Adrenal gland (tissue), 5 donors: ENCODE data around the gene C1orf116.

Experiments used
- CTCF ChIP-seq, 6 experiments: fragments of 450-650 bp in 4 of 6; fragments of 200-600 bp in 2 of 6; sonication (generic) in 1 of 6; IDR thresholded peaks; 1 replicate in 5 of 6; 2 replicates in 1 of 6; pipeline versions ENCODE4 v1.5.1 to v1.8.0; 2016 to 2021; ENCODE audit warnings: antibody characterized with exemption in 6 of 6, mild to moderate bottlenecking in 2 of 6, moderate library complexity in 1 of 6
- POLR2A ChIP-seq, 2 donors: fragments of 450-650 bp; IDR thresholded peaks; one replicate each; pipeline ENCODE4 v1.6.1; 2017; ENCODE audit warnings: antibody characterized with exemption in 2 of 2, mild to moderate bottlenecking in 2 of 2, moderate library complexity in 1 of 2
- donor health status: DM: no; HTN: no; CAD: no.

DNA sequence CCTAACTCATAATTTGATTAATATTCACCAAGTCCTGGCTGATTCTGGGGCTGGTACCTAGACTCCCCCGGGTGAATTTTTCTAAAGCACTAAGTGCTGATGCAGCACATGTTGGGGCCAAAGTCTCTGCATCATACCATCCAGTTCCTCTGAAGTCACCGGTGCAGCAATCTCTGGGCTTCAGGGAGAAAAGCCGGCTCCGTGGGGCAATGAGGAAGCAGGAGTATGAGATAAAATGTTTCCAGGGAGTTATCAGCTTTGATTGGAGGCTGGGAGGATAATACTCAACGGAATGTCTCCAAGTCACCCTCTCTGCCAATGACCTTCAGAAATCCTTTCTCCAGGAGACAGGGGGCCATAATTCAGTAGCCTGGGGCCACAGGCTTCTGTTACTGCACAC, 63.5 kb downstream of the C1orf116 start:
- TF ChIP-seq CTCF (IDR thresholded peaks at IDR 0.05) (no peak), POLR2A (IDR thresholded peaks at IDR 0.05) (no peak)
